Glutamatergic neuron (in vitro differentiated cells): ENCODE results near the gene DCLK2. TPM values are rescaled to one million over a fixed set of nuclear protein-coding genes. Genes with fewer than 3 reads are reported as not detected.
A peak's percentile ranks its signal among the peaks of the same experiment; 100 is the strongest.

Experiments
- DNase-seq: peaks from one replicate; pipeline ENCODE4 v3.0.0; 2022
- H3K27ac Mint-ChIP-seq: one replicate; pipeline ENCODE4 v1.8.0; 2020; ENCODE audit warnings: mild to moderate bottlenecking, mixed read lengths, inconsistent platforms; ENCODE audit not compliant: unreplicated experiment
- H3K27me3 Mint-ChIP-seq: one replicate; pipeline ENCODE4 v1.8.0; 2020; ENCODE audit warnings: mild to moderate bottlenecking, moderate library complexity, mixed read lengths, inconsistent platforms; ENCODE audit not compliant: unreplicated experiment
- H3K36me3 Mint-ChIP-seq: one replicate; pipeline ENCODE4 v1.8.0; 2020; ENCODE audit warnings: mild to moderate bottlenecking, mixed read lengths, inconsistent platforms; ENCODE audit not compliant: unreplicated experiment
- H3K4me1 Mint-ChIP-seq: one replicate; pipeline ENCODE4 v1.8.0; 2020; ENCODE audit warnings: mild to moderate bottlenecking, low read depth, mixed read lengths, inconsistent platforms; ENCODE audit not compliant: unreplicated experiment
- H3K4me3 Mint-ChIP-seq: one replicate; pipeline ENCODE4 v1.8.0; 2020; ENCODE audit warnings: mild to moderate bottlenecking, mixed read lengths, inconsistent platforms; ENCODE audit not compliant: unreplicated experiment
- H3K9me3 Mint-ChIP-seq: one replicate; pipeline ENCODE4 v1.8.0; 2020; ENCODE audit warnings: mild to moderate bottlenecking, moderate library complexity, mixed read lengths, inconsistent platforms; ENCODE audit not compliant: unreplicated experiment
- total RNA-seq: library from RNA; stranded (reverse); fragmentation: NEBNext Ultra II Directional; extraction: Animal tissue kit (Norgen Biotek cat#: 25700); gene quantifications from one replicate; pipeline ENCODE4 v1.2.1, GENCODE V29; 2021; ENCODE audit not compliant: unreplicated experiment
- TF ChIP-seq, protein P1 (sequence below): fragments of 200-600 bp; sonication (generic); IDR thresholded peaks from one replicate; pipeline ENCODE4 v1.5.0; 2021; ENCODE audit not compliant: partially characterized antibody, unreplicated experiment

DCLK2 gene
- total RNA-seq, 1 donor from 2014 or later, result 36.8 TPM

- Mint-ChIP-seq H3K4me3 (no peak overlapping the region), H3K27ac (no peak overlapping the region), H3K36me3 (peaks cover 3% of the 10 kb centered on the region), H3K27me3 (peaks cover 1% of the 10 kb centered on the region), H3K9me3 (peaks cover 5% of the 10 kb centered on the region), H3K4me1 (peaks cover 3% of the 10 kb centered on the region)
- TF ChIP-seq, protein P1, sequence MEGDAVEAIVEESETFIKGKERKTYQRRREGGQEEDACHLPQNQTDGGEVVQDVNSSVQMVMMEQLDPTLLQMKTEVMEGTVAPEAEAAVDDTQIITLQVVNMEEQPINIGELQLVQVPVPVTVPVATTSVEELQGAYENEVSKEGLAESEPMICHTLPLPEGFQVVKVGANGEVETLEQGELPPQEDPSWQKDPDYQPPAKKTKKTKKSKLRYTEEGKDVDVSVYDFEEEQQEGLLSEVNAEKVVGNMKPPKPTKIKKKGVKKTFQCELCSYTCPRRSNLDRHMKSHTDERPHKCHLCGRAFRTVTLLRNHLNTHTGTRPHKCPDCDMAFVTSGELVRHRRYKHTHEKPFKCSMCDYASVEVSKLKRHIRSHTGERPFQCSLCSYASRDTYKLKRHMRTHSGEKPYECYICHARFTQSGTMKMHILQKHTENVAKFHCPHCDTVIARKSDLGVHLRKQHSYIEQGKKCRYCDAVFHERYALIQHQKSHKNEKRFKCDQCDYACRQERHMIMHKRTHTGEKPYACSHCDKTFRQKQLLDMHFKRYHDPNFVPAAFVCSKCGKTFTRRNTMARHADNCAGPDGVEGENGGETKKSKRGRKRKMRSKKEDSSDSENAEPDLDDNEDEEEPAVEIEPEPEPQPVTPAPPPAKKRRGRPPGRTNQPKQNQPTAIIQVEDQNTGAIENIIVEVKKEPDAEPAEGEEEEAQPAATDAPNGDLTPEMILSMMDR, result no peak
- DNase-seq, result no peak
These were observed 168.9 kb downstream of the DCLK2 start for GRCh38 chr4:150247184-150247583.

DNA sequence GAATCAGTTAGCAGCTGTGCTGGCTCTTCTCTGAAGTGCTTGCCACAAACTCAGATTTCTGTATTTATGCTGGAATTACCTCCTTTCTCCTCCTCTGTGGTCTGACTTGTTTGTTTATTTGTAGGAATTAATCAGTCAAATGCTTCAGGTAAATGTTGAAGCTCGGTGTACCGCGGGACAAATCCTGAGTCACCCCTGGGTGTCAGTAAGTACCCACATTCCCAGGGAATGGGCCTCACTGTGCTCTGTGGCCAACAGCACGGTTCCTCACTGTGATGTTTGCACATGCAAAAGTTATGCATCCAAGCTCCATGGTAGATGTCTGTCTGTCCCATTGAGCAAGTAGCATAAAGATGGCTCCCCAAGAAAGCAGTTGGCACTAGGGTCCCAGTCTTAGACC, 169.9 kb downstream of the DCLK2 start:
- TF ChIP-seq, protein P1, result no peak
- peaks cover 2% of the 10 kb centered on the region for H3K4me1 Mint-ChIP-seq
- peaks cover 5% of the 10 kb centered on the region for H3K9me3 Mint-ChIP-seq
- peaks cover 4% of the 10 kb centered on the region for H3K27me3 Mint-ChIP-seq
- H3K36me3 Mint-ChIP-seq, result peaks cover 10% of the 10 kb centered on the region
- DNase-seq, result no peak
- H3K27ac Mint-ChIP-seq, result no peak overlapping the region
- H3K4me3 Mint-ChIP-seq, result no peak overlapping the region

- Mint-ChIP-seq H3K4me1 (peaks cover 2% of the 10 kb centered on the region), H3K4me3 (peak overlapping the region; percentile 34), H3K27ac (no peak overlapping the region), H3K27me3 (peaks cover 5% of the 10 kb centered on the region), H3K9me3 (peaks cover 5% of the 10 kb centered on the region), H3K36me3 (peaks cover 15% of the 10 kb centered on the region)
- TF ChIP-seq, protein P1, result no peak
- no peak for DNase-seq
These were observed 172.2 kb downstream of the DCLK2 start for GRCh38 chr4:150250293-150250997.

- Mint-ChIP-seq H3K27ac (no peak overlapping the region), H3K27me3 (peaks cover 5% of the 10 kb centered on the region), H3K4me3 (no peak overlapping the region), H3K4me1 (peaks cover 2% of the 10 kb centered on the region), H3K36me3 (peaks cover 15% of the 10 kb centered on the region), H3K9me3 (peaks cover 5% of the 10 kb centered on the region)
- TF ChIP-seq, protein P1, result no peak
- no peak for DNase-seq
These were observed 172.9 kb downstream of the DCLK2 start for GRCh38 chr4:150250998-150251651.

GRCh38 chr4:150251752-150252190, 173.5 kb downstream of the DCLK2 start:
- Mint-ChIP-seq H3K4me3 (no peak overlapping the region), H3K4me1 (peaks cover 6% of the 10 kb centered on the region), H3K9me3 (peaks cover 5% of the 10 kb centered on the region), H3K36me3 (peaks cover 15% of the 10 kb centered on the region), H3K27me3 (peaks cover 5% of the 10 kb centered on the region), H3K27ac (no peak overlapping the region)
- peak; percentile 59 for DNase-seq
- TF ChIP-seq, protein P1, result no peak
